Kidney epithelial cell (primary cell): Measurements from ENCODE around the gene TDRD3. TPM values are rescaled to one million over a fixed set of nuclear protein-coding genes. Genes with fewer than 3 reads are reported as not detected.

Experiments
- DNase-seq: peaks from one replicate; pipeline ENCODE4 v3.0.0-alpha.2; 2010; ENCODE audit warnings: low read depth
- H3K27me3 ChIP-seq: 2 replicates; pipeline ENCODE4 v1.6.0; 2011; ENCODE audit warnings: low read length; ENCODE audit not compliant: control insufficient read depth, insufficient read depth
- H3K36me3 ChIP-seq: 2 replicates; pipeline ENCODE4 v1.5.1; 2011; ENCODE audit warnings: low read length; ENCODE audit not compliant: control insufficient read depth, insufficient read depth
- H3K4me3 ChIP-seq: 2 replicates; pipeline ENCODE4 v1.5.1; 2011; ENCODE audit warnings: low read depth, mild to moderate bottlenecking, control low read depth, low read length
- total RNA-seq: library from RNA; depleted of rRNA; stranded (reverse); fragments of >200 nt; gene quantifications from 2 replicates; pipeline ENCODE4 v1.2.3, GENCODE V29; 2015
- TF ChIP-seq, protein P1 (sequence below): IDR thresholded peaks from 2 replicates; pipeline ENCODE4 v1.5.1; 2011; ENCODE audit warnings: mild to moderate bottlenecking, moderate library complexity, low read length, control low read depth, inconsistent platforms; ENCODE audit not compliant: insufficient read depth, poor library complexity, severe bottlenecking

TDRD3 gene
- total RNA-seq, 1 donor from 2014 or later, result 15.7 TPM

DNA sequence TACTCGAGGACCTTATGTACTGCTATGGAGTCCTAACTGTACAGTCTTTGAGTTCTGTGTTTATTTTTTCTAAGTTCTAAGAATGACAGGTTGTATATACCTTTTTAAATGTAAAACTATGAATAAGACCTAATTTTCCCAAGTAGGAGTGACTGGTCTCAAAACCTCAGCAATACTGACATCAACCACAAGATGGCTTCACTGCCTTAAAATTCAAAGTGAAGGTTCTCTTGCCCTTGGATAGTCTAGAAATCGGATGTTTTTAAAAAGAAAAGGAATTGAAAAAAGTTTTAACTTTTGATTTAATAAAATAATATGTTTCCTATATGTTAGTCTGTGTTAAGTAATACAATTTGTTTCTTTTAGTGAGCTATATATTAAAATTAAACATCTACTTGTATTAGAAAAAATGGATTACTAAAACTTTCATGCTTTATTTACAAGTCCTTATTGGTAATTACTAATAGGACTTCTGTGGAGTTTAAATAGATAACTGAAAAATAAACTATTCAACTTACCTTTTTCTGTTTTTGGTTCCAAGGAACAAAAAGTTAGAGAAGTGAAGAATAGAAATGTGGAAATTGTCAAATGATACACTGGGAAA is 52.0 kb downstream of the TDRD3 start:
- H3K36me3 ChIP-seq, result no peaks in the 10 kb centered on the region
- DNase-seq, result peak; percentile 14
- H3K27me3 ChIP-seq, result no peaks in the 10 kb centered on the region
- TF ChIP-seq, protein P1, sequence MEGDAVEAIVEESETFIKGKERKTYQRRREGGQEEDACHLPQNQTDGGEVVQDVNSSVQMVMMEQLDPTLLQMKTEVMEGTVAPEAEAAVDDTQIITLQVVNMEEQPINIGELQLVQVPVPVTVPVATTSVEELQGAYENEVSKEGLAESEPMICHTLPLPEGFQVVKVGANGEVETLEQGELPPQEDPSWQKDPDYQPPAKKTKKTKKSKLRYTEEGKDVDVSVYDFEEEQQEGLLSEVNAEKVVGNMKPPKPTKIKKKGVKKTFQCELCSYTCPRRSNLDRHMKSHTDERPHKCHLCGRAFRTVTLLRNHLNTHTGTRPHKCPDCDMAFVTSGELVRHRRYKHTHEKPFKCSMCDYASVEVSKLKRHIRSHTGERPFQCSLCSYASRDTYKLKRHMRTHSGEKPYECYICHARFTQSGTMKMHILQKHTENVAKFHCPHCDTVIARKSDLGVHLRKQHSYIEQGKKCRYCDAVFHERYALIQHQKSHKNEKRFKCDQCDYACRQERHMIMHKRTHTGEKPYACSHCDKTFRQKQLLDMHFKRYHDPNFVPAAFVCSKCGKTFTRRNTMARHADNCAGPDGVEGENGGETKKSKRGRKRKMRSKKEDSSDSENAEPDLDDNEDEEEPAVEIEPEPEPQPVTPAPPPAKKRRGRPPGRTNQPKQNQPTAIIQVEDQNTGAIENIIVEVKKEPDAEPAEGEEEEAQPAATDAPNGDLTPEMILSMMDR, result peak; percentile 73
- no peak overlapping the region for H3K4me3 ChIP-seq

DNA sequence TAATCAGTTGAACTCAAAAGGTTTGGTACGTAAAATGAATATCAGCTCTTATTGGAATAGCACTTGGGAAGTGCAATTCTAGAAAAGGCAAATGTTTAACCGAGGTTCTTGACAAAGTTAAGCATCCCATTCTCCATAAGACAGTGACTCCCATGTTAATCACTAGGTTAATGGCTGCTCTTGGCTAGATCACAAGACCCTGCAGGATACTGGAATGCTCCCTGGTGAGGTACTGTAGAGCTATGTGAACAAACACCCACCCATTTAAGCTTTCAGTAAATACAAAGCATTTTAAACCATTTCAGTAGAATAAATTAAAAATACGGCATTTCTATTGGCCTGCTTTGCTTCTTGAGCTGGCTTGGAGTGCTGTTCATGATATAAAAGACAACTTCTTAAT is 56.5 kb downstream of the TDRD3 start:
- H3K4me3 ChIP-seq, result no peak overlapping the region
- TF ChIP-seq, protein P1, result no peak
- DNase-seq, result peak; percentile 54

DNA sequence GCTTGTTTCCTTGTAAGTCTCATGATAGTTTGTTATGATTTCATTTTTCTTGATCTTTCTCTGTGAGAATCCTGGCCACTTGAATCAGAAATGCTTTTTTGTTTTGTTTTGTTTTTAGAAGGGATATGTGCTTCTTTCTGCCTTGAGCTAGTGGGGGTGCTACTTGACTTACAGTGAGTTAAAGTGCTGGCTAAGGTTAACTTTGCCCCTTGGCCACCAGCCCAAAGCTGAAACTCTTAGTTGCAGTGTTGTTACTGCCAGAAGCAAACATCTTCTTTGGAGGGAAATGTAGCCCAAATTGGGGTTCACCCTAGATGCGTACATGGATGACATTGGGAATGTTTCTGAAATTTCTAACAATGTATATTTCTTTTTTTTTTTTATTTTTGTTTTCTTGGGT is 57.4 kb downstream of the TDRD3 start:
- DNase-seq, result no peak
- Histone ChIP-seq H3K4me3 (no peak overlapping the region), H3K27me3 (no peaks in the 10 kb centered on the region), H3K36me3 (no peaks in the 10 kb centered on the region)
- TF ChIP-seq, protein P1, result no peak

More for the DNA sequence above, 56.5 kb downstream of the TDRD3 start:
- H3K36me3 ChIP-seq, result no peaks in the 10 kb centered on the region
- H3K27me3 ChIP-seq, result no peaks in the 10 kb centered on the region

DNA sequence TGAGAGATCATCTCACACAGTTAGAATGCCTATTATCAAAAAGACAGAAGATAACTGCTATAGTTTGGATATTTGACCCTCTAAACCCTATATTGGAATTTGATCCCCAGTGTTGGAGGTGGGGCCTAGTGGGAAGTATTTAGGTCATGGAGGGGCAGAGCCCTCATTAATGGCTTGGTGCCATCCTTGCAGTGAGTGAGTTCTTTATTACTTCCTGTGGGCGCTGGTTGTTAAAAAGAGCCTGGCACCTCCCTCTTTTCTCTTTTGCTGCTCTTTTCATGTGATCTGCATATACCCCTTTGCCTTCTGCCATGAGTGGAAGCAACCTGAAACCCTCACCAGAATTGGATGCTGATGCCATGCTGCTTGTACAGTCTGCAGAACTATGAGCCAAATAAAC is 66.8 kb downstream of the TDRD3 start:
- H3K4me3 ChIP-seq, result no peak overlapping the region
- TF ChIP-seq, protein P1, result no peak
- DNase-seq, result no peak

DNA sequence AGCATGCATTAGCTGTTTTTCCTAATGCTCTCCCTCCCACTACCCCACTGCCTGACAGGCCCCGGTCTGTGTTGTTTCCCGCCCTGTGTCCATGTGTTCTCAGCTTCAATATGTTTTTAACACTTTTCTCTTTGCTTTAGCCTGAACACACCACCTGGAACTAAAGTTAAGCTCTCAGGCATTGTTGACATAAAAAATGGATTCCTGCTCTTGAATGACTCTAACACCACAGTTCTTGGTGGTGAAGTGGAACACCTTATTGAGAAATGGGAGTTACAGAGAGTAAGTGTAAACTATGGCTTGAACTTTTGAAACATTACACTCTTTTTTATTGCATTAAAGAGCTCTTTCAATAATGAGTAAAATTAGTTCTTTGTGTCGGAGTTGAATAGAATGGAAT is 70.1 kb downstream of the TDRD3 start:
- DNase-seq, result no peak

More for the DNA sequence above, 66.8 kb downstream of the TDRD3 start:
- Histone ChIP-seq H3K27me3 (no peaks in the 10 kb centered on the region), H3K36me3 (no peaks in the 10 kb centered on the region)

DNA sequence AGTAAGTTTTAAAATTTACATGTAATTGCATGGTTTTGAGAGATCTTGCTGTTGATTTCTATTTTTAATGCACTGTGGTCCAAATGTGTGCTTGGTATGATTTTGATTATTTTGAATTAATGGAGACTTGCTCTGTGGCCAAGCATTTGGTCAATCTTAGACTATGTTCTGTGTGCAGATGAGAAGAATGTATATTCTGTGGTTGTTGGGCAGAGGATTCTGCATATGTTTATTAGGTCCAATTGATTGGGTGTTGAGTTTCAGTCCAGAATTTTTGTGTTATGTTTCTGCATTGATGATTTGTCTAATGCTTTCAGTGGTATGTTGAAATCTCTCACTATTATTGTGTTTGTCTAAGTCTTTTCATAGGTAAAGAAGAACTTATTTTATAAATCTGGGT is 82.3 kb downstream of the TDRD3 start:
- H3K27me3 ChIP-seq, result no peaks in the 10 kb centered on the region
- no peak overlapping the region for H3K4me3 ChIP-seq
- TF ChIP-seq, protein P1, result no peak
- no peak for DNase-seq
- H3K36me3 ChIP-seq, result no peaks in the 10 kb centered on the region

More for the DNA sequence above, 70.1 kb downstream of the TDRD3 start:
- H3K4me3 ChIP-seq, result no peak overlapping the region
- H3K36me3 ChIP-seq, result no peaks in the 10 kb centered on the region
- no peaks in the 10 kb centered on the region for H3K27me3 ChIP-seq
- TF ChIP-seq, protein P1, result no peak
